Measurements from ENCODE around the gene TMTC2. TPM values are rescaled to one million over a fixed set of nuclear protein-coding genes. Genes with fewer than 3 reads are reported as not detected.

TMTC2 gene
- total RNA-seq, 1 donor from 2014 or later = 25.5 TPM

DNA sequence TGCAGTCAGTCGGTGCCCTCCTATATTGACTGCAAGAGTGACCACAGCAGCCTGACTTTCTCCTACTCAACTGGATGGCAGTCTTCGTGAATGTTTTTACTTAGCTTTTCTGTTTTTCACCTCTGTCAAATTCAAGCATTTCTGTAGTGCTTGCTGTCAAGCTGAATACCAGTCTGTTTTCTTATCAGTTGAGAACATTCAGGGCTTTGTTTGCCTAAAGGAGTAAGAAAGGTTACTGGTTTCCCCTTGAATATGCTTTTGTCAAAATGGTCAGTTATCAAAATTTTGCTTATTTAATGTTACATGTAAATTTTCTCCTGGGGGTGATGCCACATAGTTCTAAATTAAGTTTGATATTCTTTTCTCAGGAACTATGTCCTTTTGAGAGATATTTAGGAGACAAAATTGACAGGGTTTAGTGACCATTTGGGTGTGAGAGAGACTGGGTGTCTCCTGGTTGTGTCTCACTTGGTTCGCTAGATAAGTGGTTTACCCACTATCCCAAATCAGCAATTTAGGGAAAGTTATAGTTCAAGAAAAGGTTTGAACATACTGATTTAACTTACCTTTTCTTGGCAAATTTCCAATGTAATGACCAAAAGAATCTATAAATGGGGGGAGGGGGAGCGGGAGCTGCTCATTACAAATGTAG, 366.3 kb downstream of the TMTC2 start:
- H3K36me3 ChIP-seq = peaks cover 5% of the 10 kb centered on the region
- H3F3A ChIP-seq (ENCODE audit: low read depth) = peaks cover 4% of the 10 kb centered on the region
- peaks cover 2% of the 10 kb centered on the region for H3K9me3 Mint-ChIP-seq
- no peaks in the 10 kb centered on the region for H4K20me1 ChIP-seq (ENCODE audit: low read depth)
- H3K4me3 ChIP-seq = no peak overlapping the region
- TF ChIP-seq EZH2 (IDR thresholded peaks at IDR 0.05) = no peak
- no peak for TF ChIP-seq EZH2phosphoT487 (IDR thresholded peaks at IDR 0.05)
- TF ChIP-seq, protein P1, sequence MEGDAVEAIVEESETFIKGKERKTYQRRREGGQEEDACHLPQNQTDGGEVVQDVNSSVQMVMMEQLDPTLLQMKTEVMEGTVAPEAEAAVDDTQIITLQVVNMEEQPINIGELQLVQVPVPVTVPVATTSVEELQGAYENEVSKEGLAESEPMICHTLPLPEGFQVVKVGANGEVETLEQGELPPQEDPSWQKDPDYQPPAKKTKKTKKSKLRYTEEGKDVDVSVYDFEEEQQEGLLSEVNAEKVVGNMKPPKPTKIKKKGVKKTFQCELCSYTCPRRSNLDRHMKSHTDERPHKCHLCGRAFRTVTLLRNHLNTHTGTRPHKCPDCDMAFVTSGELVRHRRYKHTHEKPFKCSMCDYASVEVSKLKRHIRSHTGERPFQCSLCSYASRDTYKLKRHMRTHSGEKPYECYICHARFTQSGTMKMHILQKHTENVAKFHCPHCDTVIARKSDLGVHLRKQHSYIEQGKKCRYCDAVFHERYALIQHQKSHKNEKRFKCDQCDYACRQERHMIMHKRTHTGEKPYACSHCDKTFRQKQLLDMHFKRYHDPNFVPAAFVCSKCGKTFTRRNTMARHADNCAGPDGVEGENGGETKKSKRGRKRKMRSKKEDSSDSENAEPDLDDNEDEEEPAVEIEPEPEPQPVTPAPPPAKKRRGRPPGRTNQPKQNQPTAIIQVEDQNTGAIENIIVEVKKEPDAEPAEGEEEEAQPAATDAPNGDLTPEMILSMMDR (IDR thresholded peaks at IDR 0.05) = no peak
- H3K79me2 ChIP-seq (ENCODE audit: low read depth) = no peaks in the 10 kb centered on the region
- H3K4me1 Mint-ChIP-seq = no peaks in the 10 kb centered on the region
- no peak for DNase-seq (ENCODE audit: low spot score)
- peak overlapping the region; percentile 17 for H3K27ac ChIP-seq
- peaks cover 13% of the 10 kb centered on the region for H3K36me3 Mint-ChIP-seq
- H3K27ac Mint-ChIP-seq = no peak overlapping the region
- no peak overlapping the region for H2AFZ ChIP-seq (replicated peaks)
- H3K27me3 ChIP-seq = no peaks in the 10 kb centered on the region
- H3K4me2 ChIP-seq = no peak overlapping the region
- H3K4me3 Mint-ChIP-seq = no peak overlapping the region
- no peak overlapping the region for H3K9ac ChIP-seq
- no peaks in the 10 kb centered on the region for H3K27me3 Mint-ChIP-seq (ENCODE audit: insufficient read depth, low read depth)
- peaks cover 15% of the 10 kb centered on the region for H3K4me1 ChIP-seq
- no peaks in the 10 kb centered on the region for H3K9me3 ChIP-seq (ENCODE audit: low read depth)

DNA sequence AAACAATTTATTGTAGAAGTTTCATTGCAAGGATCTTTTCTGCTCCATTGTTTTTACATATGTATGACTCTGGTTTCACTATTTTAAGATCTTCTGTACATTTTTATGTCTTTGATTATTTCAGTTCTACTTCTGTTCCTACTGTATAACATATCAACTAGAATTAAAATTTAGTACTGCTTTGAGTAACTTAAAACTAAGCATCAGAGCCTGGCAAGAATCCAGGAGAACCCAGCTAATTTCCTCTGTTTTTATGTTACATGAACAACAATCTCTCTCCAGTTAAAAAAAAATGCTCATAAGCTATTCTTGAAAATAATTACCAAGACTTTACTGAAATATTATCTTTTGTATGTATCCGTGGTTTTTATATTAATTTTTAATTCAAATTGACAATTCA, 370.7 kb downstream of the TMTC2 start:
- Histone ChIP-seq H4K20me1 (ENCODE audit: low read depth) (no peaks in the 10 kb centered on the region), H3K4me1 (peaks cover 40% of the 10 kb centered on the region), H3K9ac (no peak overlapping the region), H3K79me2 (ENCODE audit: low read depth) (no peaks in the 10 kb centered on the region), H3K27me3 (no peaks in the 10 kb centered on the region), H3K9me3 (ENCODE audit: low read depth) (no peaks in the 10 kb centered on the region), H3F3A (ENCODE audit: low read depth) (peaks cover 11% of the 10 kb centered on the region), H3K4me2 (no peak overlapping the region), H3K36me3 (peaks cover 3% of the 10 kb centered on the region), H3K27ac (no peak overlapping the region), H2AFZ (replicated peaks) (no peak overlapping the region), H3K4me3 (no peak overlapping the region)
- no peak overlapping the region for H3K4me3 Mint-ChIP-seq
- peaks cover 1% of the 10 kb centered on the region for H3K4me1 Mint-ChIP-seq
- DNase-seq (ENCODE audit: low spot score) = no peak
- H3K27me3 Mint-ChIP-seq (ENCODE audit: insufficient read depth, low read depth) = no peaks in the 10 kb centered on the region
- TF ChIP-seq, protein P1 (IDR thresholded peaks at IDR 0.05) = no peak
- H3K36me3 Mint-ChIP-seq = peaks cover 13% of the 10 kb centered on the region
- no peak overlapping the region for H3K27ac Mint-ChIP-seq
- H3K9me3 Mint-ChIP-seq = no peaks in the 10 kb centered on the region

DNA sequence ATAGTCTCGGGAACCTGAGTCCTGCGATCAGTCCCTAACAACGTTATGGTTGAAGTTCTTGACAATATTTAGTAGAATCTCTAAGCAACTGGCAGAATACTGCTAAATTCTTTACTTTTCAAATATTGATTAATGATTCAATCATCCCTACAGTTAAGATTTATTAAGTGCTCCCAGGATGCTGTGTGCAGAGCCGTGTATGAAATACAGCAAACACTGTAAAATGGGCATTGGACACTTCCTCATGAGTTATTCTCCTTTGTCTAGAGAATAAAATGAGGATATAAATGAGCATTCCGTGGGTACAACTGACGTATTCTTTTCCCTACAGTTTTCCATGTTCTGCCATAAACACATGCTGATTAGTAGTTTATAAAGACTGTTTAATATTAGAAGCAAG, 372.4 kb downstream of the TMTC2 start:
- Histone ChIP-seq H3F3A (ENCODE audit: low read depth) (peaks cover 7% of the 10 kb centered on the region), H3K4me3 (no peak overlapping the region), H3K9ac (no peak overlapping the region), H3K27ac (no peak overlapping the region), H3K36me3 (no peaks in the 10 kb centered on the region), H3K4me2 (no peak overlapping the region), H3K4me1 (peaks cover 34% of the 10 kb centered on the region), H3K27me3 (no peaks in the 10 kb centered on the region), H4K20me1 (ENCODE audit: low read depth) (no peaks in the 10 kb centered on the region), H3K79me2 (ENCODE audit: low read depth) (no peaks in the 10 kb centered on the region), H2AFZ (replicated peaks) (no peak overlapping the region), H3K9me3 (ENCODE audit: low read depth) (no peaks in the 10 kb centered on the region)
- no peak for DNase-seq (ENCODE audit: low spot score)
- Mint-ChIP-seq H3K36me3 (peaks cover 13% of the 10 kb centered on the region), H3K4me3 (no peak overlapping the region), H3K4me1 (peaks cover 5% of the 10 kb centered on the region), H3K9me3 (no peaks in the 10 kb centered on the region), H3K27me3 (ENCODE audit: insufficient read depth, low read depth) (no peaks in the 10 kb centered on the region), H3K27ac (no peak overlapping the region)
- TF ChIP-seq, protein P1 (IDR thresholded peaks at IDR 0.05) = no peak
- no peak for TF ChIP-seq EZH2 (IDR thresholded peaks at IDR 0.05)
- TF ChIP-seq EZH2phosphoT487 (IDR thresholded peaks at IDR 0.05) = no peak
